Adrenal gland (tissue), 12 donors: ENCODE results near the gene HTRA3. TPM values are rescaled to one million over a fixed set of nuclear protein-coding genes. Genes with fewer than 3 reads are reported as not detected.

Source experiments
- DNase-seq, 7 donors: peaks; one replicate each; pipeline ENCODE4 v3.0.0-alpha.2; 2019 to 2020
- H3K27ac ChIP-seq, 5 donors: fragments of 200-600 bp; sonication (generic) in 4 of 5; 1 replicate in 3 of 5; 2 replicates in 2 of 5; pipeline versions ENCODE4 v1.5.1 to v1.8.0; 2016 to 2020; ENCODE audit warnings: mild to moderate bottlenecking in 1 of 5
- H3K27me3 ChIP-seq: fragments of 200-600 bp; 2 replicates; pipeline ENCODE4 v1.8.0; 2021
- H3K36me3 ChIP-seq, 2 donors: fragments of 200-600 bp; replicated peaks in 1 of 2; 1 replicate in 1 of 2; 2 replicates in 1 of 2; pipeline versions ENCODE4 v1.5.1 to v1.8.0; 2018 to 2022
- H3K4me1 ChIP-seq, 2 donors: fragments of 200-600 bp; replicated peaks in 1 of 2; 1 replicate in 1 of 2; 2 replicates in 1 of 2; pipeline versions ENCODE4 v1.5.1 to v1.8.0; 2018 to 2021
- H3K4me3 ChIP-seq, 4 donors: fragments of 200-600 bp; sonication (generic) in 3 of 4; one replicate each; pipeline ENCODE4 v1.5.1; 2016 to 2018
- H3K9me3 ChIP-seq, 3 donors: fragments of 200-600 bp; sonication (generic) in 1 of 3; replicated peaks in 1 of 3; 1 replicate in 2 of 3; 2 replicates in 1 of 3; pipeline versions ENCODE4 v1.5.1 to v1.8.0; 2016 to 2021
- CTCF ChIP-seq, 6 experiments: fragments of 450-650 bp in 4 of 6; fragments of 200-600 bp in 2 of 6; sonication (generic) in 1 of 6; IDR thresholded peaks; 1 replicate in 5 of 6; 2 replicates in 1 of 6; pipeline versions ENCODE4 v1.5.1 to v1.8.0; 2016 to 2021; ENCODE audit warnings: antibody characterized with exemption in 6 of 6, mild to moderate bottlenecking in 2 of 6, moderate library complexity in 1 of 6
- POLR2A ChIP-seq, 2 donors: fragments of 450-650 bp; IDR thresholded peaks; one replicate each; pipeline ENCODE4 v1.6.1; 2017; ENCODE audit warnings: antibody characterized with exemption in 2 of 2, mild to moderate bottlenecking in 2 of 2, moderate library complexity in 1 of 2
- WGBS, 4 donors: extraction: QIAGEN DNeasy Blood & Tissue Kit in 2 of 4; methylation state at CpG; one replicate each; pipeline versions ENCODE4 v1.1.5 to v1.1.7; 2013 to 2017; 5-methylcytosine and 5-hydroxymethylcytosine counted together
- intact Hi-C, 2 donors: fragments of 100-400 bp; cut with DNase I; formaldehyde crosslinking; loops; one replicate each; pipeline versions ENCODE4 v1.14.1 to v1.15.0; 2022 to 2023
- polyA plus RNA-seq, 3 donors: library from polyadenylated mRNA; stranded (reverse); fragments of 200-250 nt in 2 of 3; fragments of 350-450 nt in 1 of 3; fragmentation: Illumina TruSeq in 1 of 3; extraction: RNeasy Lipid Tissue Mini Kit (QIAGEN cat#74804) in 1 of 3; gene quantifications; one replicate each; pipeline ENCODE4 v1.2.3, GENCODE V29; 2013 to 2014
- total RNA-seq, 9 donors: library from RNA; depleted of rRNA in 4 of 9; stranded (reverse); fragments of >200 nt in 4 of 9; fragments of 120-200 nt in 1 of 9; fragmentation: NEBNext Ultra II Directional in 1 of 9; extraction: Animal tissue kit (Norgen Biotek cat#: 25700) in 1 of 9; gene quantifications; one replicate each; pipeline versions ENCODE4 v1.1.0 to v1.2.4, GENCODE V29; 2013 to 2023
- donor health status: healthy with polysubstance abuse.
- donor health status: Bipolar disorder and iron deficiency.
- donor health status: DM: yes; HTN: yes; CAD: no.
- donor health status: DM: no; HTN: no; CAD: no.
- donor health status: DM: no; HTN: no; CAD: no.
- donor health status: DM: yes; HTN: yes; CAD: no.

HTRA3 gene
- total and polyA plus RNA-seq, 12 donors, result 1.6 to 14.0 (median 4.2) TPM

- Histone ChIP-seq H3K9me3 (no peaks in the 10 kb centered on the region), H3K4me1 (no peaks in the 10 kb centered on the region), H3K36me3 (no peaks in the 10 kb centered on the region), H3K27ac (no peak overlapping the region), H3K4me3 (no peak overlapping the region), H3K27me3 (no peaks in the 10 kb centered on the region)
- DNase-seq, result no peak
- WGBS, 4 donors, result 80 to 91% (median 83%) methylated on average over 7 of the region's 7 CpGs
- intact Hi-C loops, result no loop called here
- TF ChIP-seq CTCF (IDR thresholded peaks at IDR 0.05) (no peak), POLR2A (IDR thresholded peaks at IDR 0.05) (no peak)
Observed at GRCh38 chr4:8250637-8251036, 18.9 kb upstream of the HTRA3 start.

- 84 to 88% (median 85%) methylated on average over 22 to 24 of the region's 24 CpGs for WGBS, 4 donors
- no peak for DNase-seq
- TF ChIP-seq POLR2A (IDR thresholded peaks at IDR 0.05), result no peak
- TF ChIP-seq CTCF (IDR thresholded peaks at IDR 0.05), result no peak
- no peaks in the 10 kb centered on the region for H3K36me3 ChIP-seq
- no peaks in the 10 kb centered on the region for H3K4me1 ChIP-seq
- no peaks in the 10 kb centered on the region for H3K27me3 ChIP-seq
- intact Hi-C loops, result no loop called here
- H3K27ac ChIP-seq, result no peak overlapping the region
- no peaks in the 10 kb centered on the region for H3K9me3 ChIP-seq
- no peak overlapping the region for H3K4me3 ChIP-seq
Observed at GRCh38 chr4:8251110-8251883, 18.3 kb upstream of the HTRA3 start.

- Histone ChIP-seq H3K36me3 (no peaks in the 10 kb centered on the region), H3K27me3 (no peaks in the 10 kb centered on the region), H3K4me3 (no peak overlapping the region), H3K4me1 (no peaks in the 10 kb centered on the region), H3K9me3 (no peaks in the 10 kb centered on the region), H3K27ac (no peak overlapping the region)
- intact Hi-C loops, result no loop called here
- 79 to 84% (median 81%) methylated on average over 21 to 23 of the region's 23 CpGs for WGBS, 4 donors
- no peak for DNase-seq
- TF ChIP-seq POLR2A (IDR thresholded peaks at IDR 0.05) (no peak), CTCF (IDR thresholded peaks at IDR 0.05) (no peak)
Observed at GRCh38 chr4:8252301-8253173, 17.0 kb upstream of the HTRA3 start.

GRCh38 chr4:8254076-8254475 lies 15.5 kb upstream of the HTRA3 start:
- intact Hi-C loops, result no loop called here
- Histone ChIP-seq H3K4me1 (no peaks in the 10 kb centered on the region), H3K27ac (no peak overlapping the region), H3K36me3 (no peaks in the 10 kb centered on the region), H3K9me3 (no peaks in the 10 kb centered on the region), H3K4me3 (no peak overlapping the region), H3K27me3 (no peaks in the 10 kb centered on the region)
- DNase-seq, result no peak
- TF ChIP-seq POLR2A (IDR thresholded peaks at IDR 0.05), result no peak
- no peak for TF ChIP-seq CTCF (IDR thresholded peaks at IDR 0.05)
- 81 to 89% (median 86%) methylated on average over 6 of the region's 6 CpGs for WGBS, 4 donors
